OCI-LY1 (cell line): ENCODE measurements around the gene WNT9B.

Experiments used
- H2AFZ ChIP-seq: fragments of 200-600 bp; sonication (generic), shearing (Covaris generic); 2 replicates; pipeline ENCODE4 v1.6.0; 2014; ENCODE audit warnings: antibody characterized with exemption, mild to moderate bottlenecking, low read length
- H3F3A ChIP-seq: fragments of 200-600 bp; sonication (generic), shearing (Covaris generic); 2 replicates; pipeline ENCODE4 v1.6.0; 2014; ENCODE audit warnings: mild to moderate bottlenecking, antibody characterized with exemption, low read length, moderate library complexity; ENCODE audit not compliant: insufficient read depth
- H3K27ac ChIP-seq: fragments of 200-600 bp; sonication (generic); 2 replicates; pipeline ENCODE4 v1.5.1; 2014; ENCODE audit warnings: low read length, mixed run types, mild to moderate bottlenecking, low read depth; ENCODE audit not compliant: poor library complexity, severe bottlenecking
- H3K27me3 ChIP-seq: fragments of 200-600 bp; sonication (generic); 2 replicates; pipeline ENCODE4 v1.6.0; 2014; ENCODE audit warnings: antibody characterized with exemption, mild to moderate bottlenecking, low read length, moderate library complexity; ENCODE audit not compliant: insufficient read depth
- H3K36me3 ChIP-seq: fragments of 200-600 bp; sonication (generic); 2 replicates; pipeline ENCODE4 v1.6.1; 2014; ENCODE audit warnings: mild to moderate bottlenecking, antibody characterized with exemption, low read length, moderate library complexity, mixed read lengths; ENCODE audit not compliant: insufficient read depth
- H3K4me1 ChIP-seq: fragments of 200-600 bp; sonication (generic); 2 replicates; pipeline ENCODE4 v1.5.1; 2014; ENCODE audit warnings: mild to moderate bottlenecking, low read length, moderate library complexity; ENCODE audit not compliant: insufficient read depth, severe bottlenecking
- H3K4me2 ChIP-seq: fragments of 200-600 bp; sonication (generic), shearing (Covaris generic); 2 replicates; pipeline ENCODE4 v1.6.1; 2014; ENCODE audit warnings: low read length
- H3K4me3 ChIP-seq: fragments of 200-600 bp; sonication (generic); 2 replicates; pipeline ENCODE4 v1.5.1; 2014; ENCODE audit warnings: low read length, low read depth, mild to moderate bottlenecking, mixed read lengths; ENCODE audit not compliant: poor library complexity, severe bottlenecking
- H3K79me2 ChIP-seq: fragments of 200-600 bp; shearing (Covaris generic); 2 replicates; pipeline ENCODE4 v1.6.1; 2016; ENCODE audit warnings: mixed run types, low read length, mixed read lengths; ENCODE audit not compliant: insufficient read depth
- H3K9ac ChIP-seq: fragments of 200-600 bp; sonication (generic), shearing (Covaris generic); 2 replicates; pipeline ENCODE4 v1.6.1; 2014; ENCODE audit warnings: mild to moderate bottlenecking, low read length, mixed read lengths
- H3K9me2 ChIP-seq: fragments of 200-600 bp; sonication (generic), shearing (Covaris generic); 2 replicates; pipeline ENCODE4 v1.6.1; 2014; ENCODE audit warnings: low read depth, mild to moderate bottlenecking, low read length, mixed read lengths
- H3K9me3 ChIP-seq: fragments of 200-600 bp; shearing (Covaris generic); 2 replicates; pipeline ENCODE4 v1.6.1; 2014; ENCODE audit warnings: low read length, mixed read lengths
- H4K20me1 ChIP-seq: fragments of 200-600 bp; sonication (generic), shearing (Covaris generic); 2 replicates; pipeline ENCODE4 v1.6.0; 2016; ENCODE audit warnings: mild to moderate bottlenecking, low read length; ENCODE audit not compliant: insufficient read depth
- EZH2 ChIP-seq: fragments of 200-600 bp; sonication (generic), shearing (Covaris generic); IDR thresholded peaks from 2 replicates; pipeline ENCODE4 v1.8.0; 2017; ENCODE audit warnings: borderline replicate concordance, mixed run types, mild to moderate bottlenecking, antibody characterized with exemption, low read length, moderate library complexity, mixed read lengths
- TF ChIP-seq, protein P1 (sequence below): fragments of 200-600 bp; sonication (generic), shearing (Covaris generic); IDR thresholded peaks from 2 replicates; pipeline ENCODE4 v1.5.1; 2017; ENCODE audit warnings: mild to moderate bottlenecking, antibody characterized with exemption, low read length, moderate library complexity, mixed read lengths

The WNT9B gene

DNA sequence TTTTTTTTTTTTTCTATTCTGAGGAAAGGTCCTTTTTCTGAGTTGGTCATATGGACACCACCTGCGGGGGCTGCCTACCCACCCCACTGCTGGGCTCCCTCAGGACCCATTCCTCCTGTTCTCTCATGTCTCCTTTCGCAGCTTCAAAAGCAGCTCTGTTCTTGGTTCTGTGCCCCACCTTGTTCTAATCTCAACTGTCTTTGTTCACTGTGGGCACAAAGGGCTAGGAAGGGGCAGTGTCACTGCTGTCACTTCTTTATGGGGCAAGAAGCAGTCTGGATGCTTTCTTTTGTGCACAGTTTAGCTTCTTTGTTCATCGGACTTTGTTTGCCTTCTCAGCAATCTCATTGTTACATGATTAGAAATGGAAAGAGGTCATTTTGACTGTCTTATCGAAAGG, 78.7 kb downstream of the WNT9B start:
- Histone ChIP-seq H3F3A (no peaks in the 10 kb centered on the region), H2AFZ (no peak overlapping the region), H3K4me2 (no peak overlapping the region), H3K4me3 (no peak overlapping the region), H3K4me1 (peaks cover 4% of the 10 kb centered on the region), H3K9ac (no peak overlapping the region), H3K36me3 (peaks cover 56% of the 10 kb centered on the region), H4K20me1 (no peaks in the 10 kb centered on the region), H3K9me3 (no peaks in the 10 kb centered on the region), H3K27me3 (no peaks in the 10 kb centered on the region), H3K9me2 (no peaks in the 10 kb centered on the region), H3K27ac (no peak overlapping the region), H3K79me2 (peaks cover 26% of the 10 kb centered on the region)
- TF ChIP-seq, protein P1, sequence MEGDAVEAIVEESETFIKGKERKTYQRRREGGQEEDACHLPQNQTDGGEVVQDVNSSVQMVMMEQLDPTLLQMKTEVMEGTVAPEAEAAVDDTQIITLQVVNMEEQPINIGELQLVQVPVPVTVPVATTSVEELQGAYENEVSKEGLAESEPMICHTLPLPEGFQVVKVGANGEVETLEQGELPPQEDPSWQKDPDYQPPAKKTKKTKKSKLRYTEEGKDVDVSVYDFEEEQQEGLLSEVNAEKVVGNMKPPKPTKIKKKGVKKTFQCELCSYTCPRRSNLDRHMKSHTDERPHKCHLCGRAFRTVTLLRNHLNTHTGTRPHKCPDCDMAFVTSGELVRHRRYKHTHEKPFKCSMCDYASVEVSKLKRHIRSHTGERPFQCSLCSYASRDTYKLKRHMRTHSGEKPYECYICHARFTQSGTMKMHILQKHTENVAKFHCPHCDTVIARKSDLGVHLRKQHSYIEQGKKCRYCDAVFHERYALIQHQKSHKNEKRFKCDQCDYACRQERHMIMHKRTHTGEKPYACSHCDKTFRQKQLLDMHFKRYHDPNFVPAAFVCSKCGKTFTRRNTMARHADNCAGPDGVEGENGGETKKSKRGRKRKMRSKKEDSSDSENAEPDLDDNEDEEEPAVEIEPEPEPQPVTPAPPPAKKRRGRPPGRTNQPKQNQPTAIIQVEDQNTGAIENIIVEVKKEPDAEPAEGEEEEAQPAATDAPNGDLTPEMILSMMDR = no peak
- TF ChIP-seq EZH2 = no peak

DNA sequence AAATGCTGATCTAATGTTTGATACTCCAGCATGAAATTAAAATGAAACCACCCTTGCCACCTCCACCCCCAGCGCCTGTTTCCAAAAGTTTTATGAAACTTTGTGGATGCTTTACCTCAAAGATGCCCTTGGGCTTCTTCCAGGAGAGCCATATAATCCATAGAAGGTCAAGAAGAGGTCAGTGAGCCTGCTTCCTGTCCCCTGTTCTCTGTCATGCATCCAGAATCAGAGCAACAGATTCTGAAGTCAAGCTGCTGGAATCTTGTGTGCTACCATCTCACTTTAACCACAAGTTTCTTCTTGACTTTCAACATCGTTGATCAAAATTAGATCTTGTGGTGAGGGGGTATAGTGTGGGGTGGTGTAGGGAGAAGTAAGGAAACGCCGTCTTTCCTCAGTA, 80.2 kb downstream of the WNT9B start:
- Histone ChIP-seq H2AFZ (no peak overlapping the region), H3F3A (no peaks in the 10 kb centered on the region), H3K27me3 (no peaks in the 10 kb centered on the region), H3K9ac (no peak overlapping the region), H3K4me1 (no peaks in the 10 kb centered on the region), H3K36me3 (peaks cover 71% of the 10 kb centered on the region), H3K4me3 (no peak overlapping the region), H4K20me1 (no peaks in the 10 kb centered on the region), H3K9me2 (no peaks in the 10 kb centered on the region), H3K4me2 (no peak overlapping the region), H3K79me2 (peaks cover 11% of the 10 kb centered on the region), H3K9me3 (no peaks in the 10 kb centered on the region), H3K27ac (no peak overlapping the region)
- TF ChIP-seq, protein P1 = no peak
- no peak for TF ChIP-seq EZH2

DNA sequence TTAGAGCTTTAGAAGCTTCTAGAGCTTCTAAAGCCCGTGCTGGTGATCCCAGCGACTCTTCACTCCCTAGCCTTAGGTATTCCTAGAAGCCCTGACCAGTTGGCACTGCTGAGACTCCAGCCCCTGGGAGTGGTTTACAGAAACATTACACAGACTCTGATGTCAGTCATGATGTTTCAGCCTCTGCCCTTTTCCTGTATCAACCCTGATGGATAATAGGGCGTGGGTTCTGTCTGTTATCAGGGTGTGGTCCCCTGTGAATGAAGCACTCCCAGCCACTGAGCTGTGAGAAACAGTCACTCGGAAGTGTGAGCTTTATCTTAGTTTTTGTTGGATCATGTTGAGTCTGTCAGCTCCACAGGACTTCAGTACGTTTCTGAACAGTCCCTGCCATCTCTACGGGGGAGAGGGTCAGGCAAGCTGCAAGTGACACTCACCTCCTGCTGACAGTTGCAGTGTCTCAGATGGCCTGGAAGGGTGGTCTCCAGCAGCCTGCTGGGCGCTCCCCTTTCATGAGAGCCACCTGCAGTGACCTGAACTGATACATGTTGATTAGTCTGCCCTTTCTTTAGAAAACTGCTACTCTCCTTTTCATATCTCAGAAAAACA, 84.4 kb downstream of the WNT9B start:
- no peak overlapping the region for H3K4me3 ChIP-seq
- H3K79me2 ChIP-seq = no peaks in the 10 kb centered on the region
- H4K20me1 ChIP-seq = no peaks in the 10 kb centered on the region
- no peaks in the 10 kb centered on the region for H3K27me3 ChIP-seq
- H3K9me3 ChIP-seq = no peaks in the 10 kb centered on the region
- H3F3A ChIP-seq = no peaks in the 10 kb centered on the region
- peaks cover 93% of the 10 kb centered on the region for H3K36me3 ChIP-seq
- no peaks in the 10 kb centered on the region for H3K9me2 ChIP-seq
- no peak overlapping the region for H2AFZ ChIP-seq
- H3K4me1 ChIP-seq = no peaks in the 10 kb centered on the region
- H3K27ac ChIP-seq = no peak overlapping the region
- no peak overlapping the region for H3K9ac ChIP-seq
- H3K4me2 ChIP-seq = no peak overlapping the region
- TF ChIP-seq, protein P1 = no peak
- no peak for TF ChIP-seq EZH2
